Fibroblast of pulmonary artery (primary cell): ENCODE measurements around the gene VPS35L.
"Not testable (repeated sequence)": the region's sequence is repeated elsewhere in the genome, so short reads cannot be mapped to it uniquely, and the experiment has no call there.

ENCODE experiments used
- DNase-seq: peaks from one replicate; pipeline ENCODE4 v3.0.0-alpha.2; 2010; ENCODE audit warnings: low read depth
- H3K4me3 ChIP-seq: replicated peaks from 2 replicates; pipeline ENCODE4 v1.5.1; 2011; ENCODE audit warnings: low read depth, mild to moderate bottlenecking, control low read depth, low read length, moderate library complexity
- CTCF ChIP-seq: IDR thresholded peaks from 2 replicates; pipeline ENCODE4 v1.5.1; 2011; ENCODE audit warnings: mild to moderate bottlenecking, control low read depth, low read length, inconsistent platforms; ENCODE audit errors: missing control alignments

The VPS35L gene

GRCh38 chr16:19710191-19710908 is 154.8 kb downstream of the VPS35L start:
- DNase-seq = no peak
- TF ChIP-seq CTCF = no peak
- H3K4me3 ChIP-seq = no peak overlapping the region

- no peak for TF ChIP-seq CTCF
- no peak for DNase-seq
- no peak overlapping the region for H3K4me3 ChIP-seq
Measured at GRCh38 chr16:19710991-19711545, 155.6 kb downstream of the VPS35L start.

- TF ChIP-seq CTCF = no peak
- no peak for DNase-seq
- no peak overlapping the region for H3K4me3 ChIP-seq
Measured at GRCh38 chr16:19711643-19712042, 156.1 kb downstream of the VPS35L start.

GRCh38 chr16:19712418-19713058 is 157.0 kb downstream of the VPS35L start:
- no peak for DNase-seq
- no peak overlapping the region for H3K4me3 ChIP-seq
- no peak for TF ChIP-seq CTCF

- no peak for TF ChIP-seq CTCF
- H3K4me3 ChIP-seq = no peak overlapping the region
- DNase-seq = no peak
Measured at GRCh38 chr16:19713697-19714096, 158.2 kb downstream of the VPS35L start.

- DNase-seq = no peak
- no peak overlapping the region for H3K4me3 ChIP-seq
- no peak for TF ChIP-seq CTCF
Measured at GRCh38 chr16:19715566-19715965, 160.1 kb downstream of the VPS35L start.

GRCh38 chr16:19716183-19716582 is 160.7 kb downstream of the VPS35L start:
- no peak for TF ChIP-seq CTCF
- no peak overlapping the region for H3K4me3 ChIP-seq
- no peak for DNase-seq

GRCh38 chr16:19716728-19717127 is 161.2 kb downstream of the VPS35L start:
- not testable (repeated sequence) for DNase-seq
- peak overlapping the region; percentile 94 for H3K4me3 ChIP-seq
